Esophagus squamous epithelium (tissue), 4 donors: ENCODE measurements around the gene TMA16.

ENCODE experiments used
- POLR2A ChIP-seq, 4 donors: fragments of 450-650 bp; IDR thresholded peaks; one replicate each; pipeline ENCODE4 v1.6.1; 2017; ENCODE audit warnings: antibody characterized with exemption in 4 of 4, mild to moderate bottlenecking in 4 of 4, moderate library complexity in 3 of 4
- TF ChIP-seq, protein P1 (sequence below), 6 experiments: fragments of 450-650 bp in 4 of 6; fragments of 200-600 bp in 2 of 6; sonication (generic) in 2 of 6; IDR thresholded peaks; one replicate each; pipeline ENCODE4 v1.5.1; 2016 to 2019; ENCODE audit warnings: antibody characterized with exemption in 6 of 6, mild to moderate bottlenecking in 4 of 6, moderate library complexity in 4 of 6

DNA sequence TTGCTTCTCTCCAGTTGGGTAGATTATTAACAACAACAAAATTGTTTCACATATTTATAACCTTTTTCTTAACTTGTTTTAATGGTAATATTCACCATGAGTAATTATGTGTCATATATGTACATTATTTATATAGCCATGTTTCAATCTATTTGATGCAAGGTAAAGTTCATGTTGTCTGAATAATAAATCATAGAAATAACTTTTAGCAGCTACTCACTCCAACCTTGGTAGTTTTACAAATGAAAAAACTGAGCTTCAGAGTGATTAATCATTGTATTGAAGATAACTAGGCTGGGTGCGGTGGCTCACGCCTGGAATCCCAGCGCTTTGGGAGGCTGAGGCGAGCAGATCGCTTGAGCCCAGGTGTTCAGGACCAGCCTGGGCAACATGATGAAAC, 46.0 kb downstream of the TMA16 start:
- TF ChIP-seq, protein P1, sequence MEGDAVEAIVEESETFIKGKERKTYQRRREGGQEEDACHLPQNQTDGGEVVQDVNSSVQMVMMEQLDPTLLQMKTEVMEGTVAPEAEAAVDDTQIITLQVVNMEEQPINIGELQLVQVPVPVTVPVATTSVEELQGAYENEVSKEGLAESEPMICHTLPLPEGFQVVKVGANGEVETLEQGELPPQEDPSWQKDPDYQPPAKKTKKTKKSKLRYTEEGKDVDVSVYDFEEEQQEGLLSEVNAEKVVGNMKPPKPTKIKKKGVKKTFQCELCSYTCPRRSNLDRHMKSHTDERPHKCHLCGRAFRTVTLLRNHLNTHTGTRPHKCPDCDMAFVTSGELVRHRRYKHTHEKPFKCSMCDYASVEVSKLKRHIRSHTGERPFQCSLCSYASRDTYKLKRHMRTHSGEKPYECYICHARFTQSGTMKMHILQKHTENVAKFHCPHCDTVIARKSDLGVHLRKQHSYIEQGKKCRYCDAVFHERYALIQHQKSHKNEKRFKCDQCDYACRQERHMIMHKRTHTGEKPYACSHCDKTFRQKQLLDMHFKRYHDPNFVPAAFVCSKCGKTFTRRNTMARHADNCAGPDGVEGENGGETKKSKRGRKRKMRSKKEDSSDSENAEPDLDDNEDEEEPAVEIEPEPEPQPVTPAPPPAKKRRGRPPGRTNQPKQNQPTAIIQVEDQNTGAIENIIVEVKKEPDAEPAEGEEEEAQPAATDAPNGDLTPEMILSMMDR (IDR thresholded peaks at IDR 0.05), result no peak
- TF ChIP-seq POLR2A (IDR thresholded peaks at IDR 0.05), result no peak
